ENCODE measurements around the gene SLC34A3.
A peak's percentile ranks its signal among the peaks of the same experiment; 100 is the strongest.

SLC34A3 gene

GRCh38 chr9:137279741-137280473 is 49.2 kb downstream of the SLC34A3 start:
- H3K4me3 ChIP-seq (replicated peaks; ENCODE audit: low read depth, low read length) = no peak overlapping the region
- TF ChIP-seq CTCF (IDR thresholded peaks at IDR 0.05; ENCODE audit: insufficient read depth, low read length, poor library complexity, severe bottlenecking) = no peak
- peaks cover 11% of the 10 kb centered on the region for H3K36me3 ChIP-seq (ENCODE audit: control insufficient read depth, insufficient read depth, low read length)
- H3K27me3 ChIP-seq (replicated peaks; ENCODE audit: control insufficient read depth, insufficient read depth, low read length) = no peaks in the 10 kb centered on the region
- peak; percentile 27 for DNase-seq (ENCODE audit: extremely low read depth, insufficient read length)

GRCh38 chr9:137280474-137281344 is 50.0 kb downstream of the SLC34A3 start:
- no peak for DNase-seq (ENCODE audit: extremely low read depth, insufficient read length)
- no peak for TF ChIP-seq CTCF (IDR thresholded peaks at IDR 0.05; ENCODE audit: insufficient read depth, low read length, poor library complexity, severe bottlenecking)
- no peaks in the 10 kb centered on the region for H3K27me3 ChIP-seq (replicated peaks; ENCODE audit: control insufficient read depth, insufficient read depth, low read length)
- H3K4me3 ChIP-seq (replicated peaks; ENCODE audit: low read depth, low read length) = no peak overlapping the region
- H3K36me3 ChIP-seq (ENCODE audit: control insufficient read depth, insufficient read depth, low read length) = peaks cover 11% of the 10 kb centered on the region

- TF ChIP-seq CTCF (IDR thresholded peaks at IDR 0.05; ENCODE audit: insufficient read depth, low read length, poor library complexity, severe bottlenecking) = no peak
- H3K36me3 ChIP-seq (ENCODE audit: control insufficient read depth, insufficient read depth, low read length) = peaks cover 11% of the 10 kb centered on the region
- no peak for DNase-seq (ENCODE audit: extremely low read depth, insufficient read length)
- H3K4me3 ChIP-seq (replicated peaks; ENCODE audit: low read depth, low read length) = no peak overlapping the region
- H3K27me3 ChIP-seq (replicated peaks; ENCODE audit: control insufficient read depth, insufficient read depth, low read length) = no peaks in the 10 kb centered on the region
These were observed 50.8 kb downstream of the SLC34A3 start for GRCh38 chr9:137281345-137282116.
